Hematopoietic multipotent progenitor cell treated with erythropoietin and hydrocortisone succinate and interleukin-3 and kit ligand, for 4 days (in vitro differentiated cells): ENCODE results near the gene CLCN4.

ENCODE experiments used
- DNase-seq: peaks from one replicate; pipeline ENCODE4 v3.0.0-alpha.2; 2015

The CLCN4 gene

DNA sequence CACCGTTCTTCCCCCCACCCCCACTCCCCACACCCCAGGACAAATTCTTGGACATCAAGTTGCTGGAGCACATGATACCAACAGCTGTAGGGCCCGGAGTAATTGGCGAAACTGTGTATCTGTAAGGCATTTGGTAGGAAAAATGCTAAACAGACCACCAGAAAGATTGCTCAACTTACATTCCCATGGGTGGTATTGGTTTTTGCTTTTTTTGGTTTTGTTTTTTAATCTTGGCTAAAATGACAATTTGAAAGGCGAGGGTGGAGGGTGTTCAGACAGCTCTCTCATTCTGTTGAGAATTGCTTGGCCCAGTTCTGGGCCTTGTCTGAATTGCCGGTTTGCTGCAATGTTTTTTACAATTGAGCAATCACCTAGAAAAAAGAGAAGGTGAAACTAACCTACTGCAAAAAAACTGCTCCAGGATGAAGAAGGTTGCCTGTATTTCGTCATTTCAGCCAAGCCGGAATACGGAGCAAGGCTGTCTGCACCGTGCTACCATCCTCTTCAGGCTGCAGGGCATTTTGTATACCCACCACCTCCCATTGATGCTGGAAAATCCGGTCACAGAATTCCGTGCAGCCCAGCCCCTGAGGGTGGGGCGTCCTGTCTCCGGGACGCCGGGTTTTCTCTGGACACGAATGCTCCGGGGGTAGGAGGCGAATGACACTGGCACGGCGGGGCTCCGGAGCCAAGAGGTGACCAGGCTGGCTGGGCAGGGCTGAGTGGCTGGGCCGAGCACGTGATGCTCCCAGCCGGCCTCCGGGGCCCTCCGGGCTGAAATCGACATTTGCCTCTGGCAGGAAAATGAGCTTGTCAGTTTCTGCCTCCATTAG is at the start of gene CLCN4:
TSS of gene CLCN4 (plus strand) at position 777 of the 833 bp plus-strand sequence. CDS start 28,058 bp downstream, outside the sequence.
- peak; percentile 78 for DNase-seq

DNA sequence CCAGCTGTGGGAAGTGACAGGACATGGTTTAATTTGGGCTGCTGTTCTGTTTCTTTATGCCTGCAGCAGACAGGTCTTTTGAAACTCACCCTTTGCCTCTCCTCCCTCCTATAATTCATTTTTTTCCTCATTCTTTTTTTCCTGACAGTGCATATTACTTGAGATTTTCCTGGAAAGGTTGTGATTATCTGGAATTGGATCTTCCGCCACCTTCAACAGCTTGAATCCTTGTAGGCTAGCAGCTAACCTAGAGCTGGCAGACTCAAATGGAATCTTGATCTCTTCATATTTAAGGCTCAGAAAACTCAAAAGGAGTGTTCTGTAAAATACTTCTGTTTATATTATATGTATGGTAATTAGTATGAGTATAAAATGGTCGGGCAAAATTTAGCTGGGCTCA is 49.3 kb upstream of the CLCN4 start:
- no peak for DNase-seq

DNA sequence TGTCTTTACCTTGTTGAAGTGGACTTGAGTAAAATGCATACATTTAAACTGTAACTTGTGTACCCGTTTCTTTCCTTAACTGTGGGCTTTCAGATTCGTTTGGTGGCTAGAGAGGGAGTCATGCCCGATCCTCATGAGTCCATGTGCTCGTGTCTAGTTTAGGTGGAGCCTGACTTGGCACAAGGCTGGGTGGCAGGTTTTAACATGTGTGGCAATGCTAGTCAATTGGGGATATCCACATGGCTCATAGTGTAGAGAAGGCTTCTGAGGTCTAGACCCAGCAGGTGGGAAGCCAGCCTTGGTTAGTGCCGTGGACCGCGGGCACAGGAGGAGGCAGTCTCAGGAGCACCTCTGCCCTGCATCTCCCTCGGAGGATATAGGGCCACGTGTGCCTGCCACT is 48.5 kb upstream of the CLCN4 start:
- DNase-seq = no peak

DNA sequence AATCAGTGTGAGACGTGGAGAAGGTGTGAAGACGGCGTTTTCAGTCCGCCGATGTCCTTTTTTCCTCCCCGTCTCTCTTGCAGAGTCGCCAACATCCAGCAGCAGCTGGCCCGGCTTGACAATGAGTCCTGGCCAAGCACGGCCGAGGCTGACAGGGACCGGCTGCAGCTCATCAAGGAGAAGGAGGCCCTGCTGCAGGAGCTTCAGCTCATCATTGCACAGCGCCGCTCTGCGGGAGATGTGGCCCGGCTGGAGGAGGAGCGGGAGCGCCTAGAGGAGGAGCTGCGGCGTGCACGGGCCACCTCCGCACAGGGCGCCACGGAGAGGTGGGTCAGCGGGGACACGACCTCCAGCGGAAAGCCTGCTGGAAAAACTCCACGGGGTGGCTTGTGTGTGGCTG is 47.1 kb upstream of the CLCN4 start:
- DNase-seq = no peak

DNA sequence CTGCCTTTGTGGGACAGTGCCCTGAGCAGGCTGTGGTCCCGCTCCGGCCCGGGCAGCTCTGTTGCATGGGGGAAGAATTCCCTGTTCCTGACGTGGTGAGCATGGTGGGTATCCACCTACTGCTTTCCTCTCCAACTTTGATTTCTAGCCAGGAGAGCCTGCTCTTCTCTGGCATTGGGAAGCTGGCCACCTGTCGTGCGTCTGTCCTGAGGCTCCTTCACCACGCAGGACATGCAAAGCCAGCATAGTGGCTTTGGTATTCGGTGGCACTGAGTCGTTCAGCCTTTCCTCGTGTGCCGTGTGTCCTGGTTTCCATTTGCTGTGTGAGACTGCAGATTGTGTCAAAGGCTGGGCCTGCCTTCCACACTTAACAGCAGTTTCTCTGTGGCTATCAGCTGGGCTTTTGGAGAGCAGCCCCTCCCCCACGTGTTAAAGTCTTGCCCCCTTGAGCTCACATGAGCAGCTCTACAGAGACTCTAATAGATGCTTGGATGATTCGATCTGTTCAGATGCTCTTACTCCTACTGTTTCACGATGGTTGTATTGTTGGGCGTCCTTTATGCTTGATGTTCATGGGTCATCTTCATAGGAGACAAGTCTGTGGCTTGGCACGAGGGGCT is 46.3 kb upstream of the CLCN4 start:
- DNase-seq = peak; percentile 25

DNA sequence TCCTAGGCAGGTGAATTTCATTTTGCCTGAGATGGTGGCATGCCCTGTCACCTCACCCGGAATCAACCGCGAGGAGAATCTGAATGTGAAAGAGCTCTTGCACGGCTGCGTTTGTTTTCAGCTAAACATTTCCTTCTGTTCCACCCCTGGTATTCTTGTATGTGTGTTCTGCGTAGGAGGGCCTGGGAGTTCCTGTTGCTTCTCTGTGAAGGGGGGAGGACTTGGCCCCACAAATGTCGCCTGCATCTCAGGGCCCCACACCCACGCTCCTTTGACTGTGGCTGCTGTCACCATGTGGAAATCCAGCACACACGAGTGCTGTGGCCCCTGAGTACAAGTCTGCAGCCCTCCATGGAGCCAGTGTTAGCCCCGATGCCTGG is 45.8 kb upstream of the CLCN4 start:
- peak; percentile 69 for DNase-seq

DNA sequence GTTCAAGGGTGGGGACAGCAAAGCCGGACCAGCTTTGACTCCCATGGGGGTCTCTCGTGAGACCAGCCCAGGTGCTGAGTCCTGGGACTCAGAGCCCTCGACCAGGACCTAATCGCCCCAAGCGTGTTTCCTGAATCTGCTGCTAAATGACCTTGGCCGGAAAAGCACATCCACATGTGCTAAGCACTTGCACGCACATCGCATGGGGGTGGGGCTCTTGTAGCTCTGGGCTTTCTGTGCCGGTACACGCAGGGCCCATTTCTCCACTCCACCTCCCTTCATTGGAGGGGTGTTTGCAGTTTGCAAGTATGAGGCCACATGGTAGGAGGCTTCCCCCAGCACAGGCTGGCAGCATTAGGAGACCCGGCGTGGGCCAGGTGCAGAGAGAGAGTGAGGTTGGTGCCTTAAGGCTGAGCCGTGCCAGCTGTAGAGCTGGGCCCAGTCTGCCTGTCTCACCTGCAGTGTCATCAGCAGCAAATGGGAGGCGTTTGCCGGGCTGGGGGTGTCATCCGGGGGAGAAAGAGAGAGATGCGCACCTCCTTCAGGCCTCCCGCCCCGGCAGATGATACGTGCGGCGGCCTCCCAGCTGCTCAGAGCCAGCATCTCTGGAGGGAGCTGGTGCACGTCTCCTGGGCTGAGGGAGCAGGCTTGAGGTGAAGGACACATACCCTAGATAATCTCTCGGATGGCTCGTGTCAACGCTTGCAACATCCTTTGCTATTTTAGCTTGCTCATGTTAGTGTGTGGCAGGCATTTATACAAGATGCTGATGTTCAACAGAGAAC is 45.2 kb upstream of the CLCN4 start:
- peak; percentile 83 for DNase-seq

DNA sequence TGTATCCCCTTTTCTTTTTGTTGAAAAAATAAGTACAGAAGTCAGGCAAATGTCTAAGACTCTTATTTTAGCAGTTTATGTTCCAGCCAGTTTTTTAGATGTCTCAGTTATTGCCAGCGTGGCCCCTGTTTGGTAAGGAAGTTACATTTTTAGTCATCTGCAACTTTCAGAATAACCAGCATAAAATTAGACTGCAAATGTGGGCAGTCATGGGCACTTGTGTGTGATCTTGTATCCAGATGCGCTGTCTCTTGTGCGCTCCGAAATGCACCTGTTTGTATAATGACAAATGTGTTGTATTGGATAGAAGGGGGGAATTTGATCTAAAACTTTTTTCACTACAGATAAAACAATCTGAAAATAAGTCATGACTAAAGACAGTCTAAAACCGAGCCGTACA is 44.3 kb upstream of the CLCN4 start:
- DNase-seq = no peak

DNA sequence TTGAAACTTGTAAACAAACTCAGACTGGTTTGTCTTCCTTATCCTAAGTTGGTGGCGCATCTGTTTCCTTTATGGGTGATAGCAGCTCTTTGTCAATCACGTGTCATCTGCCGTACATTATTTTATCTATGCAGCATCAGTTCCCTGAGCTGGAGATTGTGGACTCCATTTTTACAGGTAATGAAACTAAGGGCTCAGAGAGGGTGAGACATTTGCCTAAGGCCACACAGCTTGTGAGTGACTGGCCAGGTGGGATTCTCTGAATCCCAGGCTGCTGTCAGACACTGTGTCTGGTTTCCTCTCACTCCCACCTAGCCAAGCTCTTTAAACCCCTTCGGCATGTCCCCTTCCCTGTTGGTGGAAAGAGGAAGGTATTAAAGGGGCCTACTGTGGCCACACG is 41.7 kb upstream of the CLCN4 start:
- no peak for DNase-seq

DNA sequence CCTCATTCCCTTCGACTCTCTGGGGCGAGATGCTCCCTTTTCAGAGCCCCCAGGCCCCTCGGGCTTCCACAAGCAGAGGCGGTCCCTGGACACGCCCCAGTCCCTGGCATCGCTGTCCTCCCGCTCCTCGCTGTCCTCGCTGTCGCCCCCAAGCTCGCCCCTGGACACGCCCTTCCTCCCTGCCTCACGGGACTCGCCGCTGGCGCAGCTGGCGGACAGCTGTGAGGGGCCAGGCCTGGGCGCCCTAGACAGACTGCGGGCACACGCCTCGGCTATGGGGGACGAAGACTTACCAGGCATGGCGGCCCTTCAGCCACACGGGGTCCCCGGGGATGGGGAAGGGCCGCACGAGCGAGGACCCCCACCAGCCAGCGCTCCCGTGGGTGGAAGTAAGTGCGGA is 39.5 kb upstream of the CLCN4 start:
- DNase-seq = no peak

DNA sequence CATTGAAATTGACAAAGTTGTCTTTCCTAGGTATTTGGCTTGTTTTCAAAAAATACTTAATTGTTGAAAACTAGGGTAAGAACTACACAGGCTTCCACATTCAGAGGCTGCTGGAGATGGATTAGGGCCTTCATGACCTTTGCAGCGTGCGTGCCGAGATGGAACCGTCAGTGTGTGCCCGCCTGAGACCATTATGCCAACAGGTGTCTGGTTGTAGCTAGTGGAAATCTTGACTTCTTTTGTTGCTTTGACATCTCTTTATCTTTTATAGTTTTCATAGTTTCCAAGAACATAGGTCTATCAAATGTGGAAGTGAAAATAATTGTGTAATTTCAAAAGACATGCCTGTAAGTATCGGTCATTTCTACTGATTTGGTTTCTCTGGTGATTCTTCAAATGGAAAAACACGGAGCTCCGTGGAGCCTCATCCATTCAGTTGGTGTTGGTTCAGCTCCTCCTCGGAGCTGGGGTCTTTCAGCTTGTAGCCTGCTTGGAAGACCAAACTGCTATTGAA is 38.9 kb upstream of the CLCN4 start:
- DNase-seq = no peak

DNA sequence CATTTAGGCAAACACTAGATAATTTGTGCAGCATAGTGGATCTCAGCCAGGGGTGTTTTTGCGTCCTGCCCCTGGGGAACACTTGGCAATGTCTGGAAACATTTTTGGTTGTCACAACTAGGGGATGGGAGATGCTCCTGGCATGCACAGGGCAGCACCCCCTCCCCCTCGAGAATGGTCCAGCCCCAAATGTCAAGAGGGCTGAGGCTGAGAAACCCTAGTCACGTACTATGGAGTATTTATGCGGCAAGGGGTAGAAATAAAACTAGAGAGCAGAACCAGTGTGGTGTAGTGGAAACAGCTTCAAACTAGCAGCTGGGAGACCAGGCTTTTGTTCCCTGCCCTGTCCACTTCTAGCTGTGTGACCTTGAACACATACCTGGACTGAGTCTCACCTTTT is 38.2 kb upstream of the CLCN4 start:
- DNase-seq = no peak

DNA sequence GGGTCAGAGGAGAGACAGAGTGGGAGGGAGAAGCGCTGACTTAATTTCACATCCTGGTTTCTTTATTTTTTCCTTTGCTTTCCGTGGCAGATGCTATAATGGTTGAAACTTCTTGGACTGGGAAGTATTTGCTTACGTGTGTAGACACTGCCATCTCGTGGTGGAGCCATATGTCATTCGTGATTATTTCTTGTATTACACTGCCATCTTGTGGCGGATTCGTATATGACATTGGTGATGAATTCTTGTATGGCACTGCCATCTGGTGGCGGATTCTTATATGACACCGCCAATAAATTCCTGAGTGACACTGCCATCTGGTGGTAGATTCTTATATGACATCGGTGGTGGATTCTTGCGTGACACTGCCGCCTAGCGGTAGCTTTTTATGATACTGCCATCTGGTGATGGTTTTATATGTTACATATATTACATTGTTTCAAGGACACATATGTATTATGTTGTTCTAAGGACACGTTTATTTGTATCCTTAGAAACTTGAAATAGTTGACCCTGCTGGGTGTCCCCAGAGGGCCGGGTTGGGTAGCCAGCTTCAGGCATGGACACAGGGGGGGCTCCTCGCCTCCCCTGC is 37.3 kb upstream of the CLCN4 start:
- DNase-seq = peak; percentile 82

DNA sequence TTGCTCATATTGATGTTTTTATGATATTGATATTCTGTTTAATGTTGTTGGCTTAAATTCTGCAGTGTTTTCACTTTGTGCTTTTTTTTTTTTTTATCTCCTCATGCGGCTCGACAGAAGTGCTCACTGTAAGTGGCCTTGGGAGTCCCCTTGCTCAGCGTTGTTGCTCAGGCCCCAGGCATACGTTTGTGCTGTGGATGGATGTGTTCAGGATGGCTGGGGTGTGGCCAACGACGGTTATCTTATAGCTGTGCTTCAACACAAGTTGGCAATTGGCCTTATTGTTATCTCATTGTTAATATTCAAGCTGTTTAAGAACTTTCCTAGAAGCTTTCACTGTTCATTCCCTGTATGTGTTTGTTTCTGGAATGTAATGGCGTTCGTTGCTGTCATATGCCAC is 36.4 kb upstream of the CLCN4 start:
- peak; percentile 72 for DNase-seq

DNA sequence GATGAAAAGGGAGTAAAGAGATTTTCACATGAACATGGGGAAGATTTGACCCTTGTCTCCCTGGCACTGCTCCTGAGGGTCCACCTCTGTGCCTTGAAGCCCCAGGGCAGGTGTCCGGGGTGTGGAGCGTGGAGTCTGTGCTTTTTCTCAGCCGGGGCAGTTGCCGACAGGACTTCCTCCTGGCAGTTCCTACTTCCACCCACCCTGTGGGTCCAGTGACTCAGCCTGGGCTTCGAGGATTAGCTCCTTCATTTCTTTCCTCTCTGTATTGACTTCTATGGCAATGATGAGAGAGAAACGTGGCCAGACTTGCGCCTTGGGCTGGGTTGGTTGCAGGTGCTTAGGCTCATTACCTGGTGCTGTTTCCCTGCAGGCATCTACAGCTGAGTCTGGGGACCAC is 35.9 kb upstream of the CLCN4 start:
- DNase-seq = no peak

DNA sequence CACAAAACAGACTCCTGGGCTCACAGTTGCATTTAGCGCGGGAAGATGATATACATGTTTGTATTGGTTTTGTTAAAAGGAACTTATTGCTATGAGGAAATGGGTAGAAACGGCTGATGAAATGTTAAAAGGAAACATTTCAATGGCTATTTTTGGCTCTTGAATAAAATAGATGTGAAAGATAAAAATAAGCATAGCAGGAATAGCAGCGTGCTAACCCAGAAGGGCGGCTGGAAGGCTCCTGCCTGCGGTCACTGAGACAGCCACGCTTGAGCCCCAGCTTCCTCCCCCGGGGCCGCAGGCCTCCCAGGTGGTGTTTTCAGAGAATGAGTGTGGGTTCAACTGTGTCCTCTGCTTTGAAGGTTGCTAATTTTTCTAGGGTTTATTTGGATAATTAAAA is 35.0 kb upstream of the CLCN4 start:
- peak; percentile 83 for DNase-seq

DNA sequence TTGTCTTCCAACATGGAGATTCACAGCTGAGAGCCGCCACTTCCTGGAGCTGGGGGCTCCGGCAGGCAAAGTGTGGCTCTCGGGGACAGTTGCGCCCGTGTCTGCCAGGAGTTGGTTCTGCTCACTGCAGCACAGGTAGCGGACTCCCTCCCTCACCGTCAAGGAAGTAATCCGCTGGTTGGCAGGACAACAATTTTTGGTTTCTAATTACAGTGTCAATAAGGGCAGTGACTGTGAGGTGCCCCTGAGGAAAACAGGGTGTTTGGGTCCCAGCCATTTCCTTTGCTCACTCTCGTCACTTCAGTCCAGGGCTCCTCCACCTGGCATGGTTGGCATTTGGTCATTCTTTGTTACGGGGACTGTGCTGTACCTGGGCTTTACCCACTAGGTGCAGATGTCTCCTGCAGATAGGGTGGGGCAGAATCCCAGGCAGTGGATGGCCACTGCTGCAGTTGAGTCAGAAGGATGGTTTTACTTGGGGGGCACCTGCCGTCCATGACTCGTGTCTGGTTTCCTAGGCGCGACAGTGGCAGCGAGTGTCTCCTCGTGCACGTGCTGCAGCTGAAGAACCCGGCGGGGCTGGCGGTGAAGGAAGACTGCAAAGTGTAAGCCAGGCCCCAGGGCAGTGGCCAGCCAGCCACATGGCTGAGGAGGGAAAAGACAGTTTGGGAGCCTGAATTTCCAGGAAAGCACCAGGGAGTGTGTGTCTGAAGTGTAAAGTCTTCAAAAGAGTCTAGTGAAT is 32.1 kb upstream of the CLCN4 start:
- DNase-seq = no peak

DNA sequence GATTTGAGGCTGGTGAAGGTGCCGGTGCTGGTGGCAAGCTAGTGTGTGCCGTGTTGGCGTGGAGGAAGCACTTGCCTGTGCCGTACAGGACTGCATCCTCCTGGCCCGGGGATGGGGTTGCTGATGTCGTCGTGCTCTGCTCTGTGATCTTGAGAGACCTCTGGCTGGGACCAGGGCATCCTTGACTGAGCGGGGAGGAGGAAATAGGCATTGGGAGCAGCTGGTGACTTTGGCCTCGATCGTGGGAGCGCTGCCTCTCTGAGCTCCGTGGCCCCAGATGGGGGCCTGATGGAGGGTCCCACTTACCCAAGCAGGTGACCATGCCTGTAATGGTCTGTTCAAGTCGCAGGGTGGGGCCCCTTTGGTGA is 31.5 kb upstream of the CLCN4 start:
- no peak for DNase-seq

DNA sequence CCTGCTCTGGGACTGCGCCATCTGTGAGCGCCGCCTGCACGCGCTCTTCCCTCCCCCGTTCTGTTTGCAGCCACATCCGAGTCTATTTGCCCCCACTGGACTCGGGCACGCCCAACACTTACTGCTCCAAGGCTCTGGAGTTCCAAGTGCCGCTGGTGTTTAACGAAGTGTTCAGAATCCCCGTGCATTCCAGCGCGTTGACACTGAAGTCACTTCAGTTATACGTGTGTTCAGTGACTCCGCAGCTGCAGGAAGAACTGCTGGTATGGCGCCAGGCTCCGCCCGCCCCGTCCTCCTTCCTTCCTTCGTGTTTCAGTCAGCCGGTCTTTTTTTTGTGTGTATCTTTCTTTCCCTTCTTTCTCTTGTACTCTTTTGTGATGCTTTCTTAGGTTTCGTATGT is 30.7 kb upstream of the CLCN4 start:
- DNase-seq = no peak

DNA sequence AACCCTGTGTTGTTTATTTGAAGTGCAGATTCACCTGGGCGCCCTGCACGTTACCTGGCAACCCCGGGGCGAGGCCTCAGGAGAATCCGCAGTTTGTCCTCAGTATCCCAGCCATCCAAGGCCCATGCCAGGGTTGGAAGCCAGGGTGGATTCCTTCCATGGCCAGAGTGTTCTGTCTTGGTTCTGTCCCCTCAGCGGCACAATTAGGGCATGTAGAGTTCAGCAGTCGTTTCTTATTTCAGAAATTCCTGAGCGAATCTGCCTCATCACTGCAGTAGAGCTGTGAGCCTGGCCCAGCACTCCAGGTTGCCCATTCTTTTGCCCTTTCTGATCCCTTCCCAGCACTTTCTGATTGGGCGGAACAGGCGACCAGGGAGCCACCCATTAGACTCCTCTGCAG is 29.9 kb upstream of the CLCN4 start:
- no peak for DNase-seq

DNA sequence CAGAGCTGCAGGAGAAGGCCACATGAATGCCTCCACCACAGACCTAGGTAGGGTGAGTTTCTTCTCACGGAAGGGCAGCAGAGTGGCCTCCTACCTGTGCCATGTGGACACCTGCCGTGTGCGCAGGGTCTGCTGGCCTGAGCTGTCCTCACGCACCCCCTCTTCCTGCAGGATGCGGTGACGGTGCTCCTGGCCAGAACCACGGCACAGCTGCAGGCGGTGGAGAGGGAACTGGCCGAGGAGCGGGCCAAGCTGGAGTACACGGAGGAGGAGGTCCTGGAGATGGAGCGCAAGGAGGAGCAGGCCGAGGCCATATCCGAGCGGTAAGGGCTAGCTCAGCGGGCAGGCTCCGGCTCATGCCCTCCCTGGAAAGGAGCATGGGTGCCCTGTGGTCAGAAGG is 28.4 kb upstream of the CLCN4 start:
- no peak for DNase-seq

DNA sequence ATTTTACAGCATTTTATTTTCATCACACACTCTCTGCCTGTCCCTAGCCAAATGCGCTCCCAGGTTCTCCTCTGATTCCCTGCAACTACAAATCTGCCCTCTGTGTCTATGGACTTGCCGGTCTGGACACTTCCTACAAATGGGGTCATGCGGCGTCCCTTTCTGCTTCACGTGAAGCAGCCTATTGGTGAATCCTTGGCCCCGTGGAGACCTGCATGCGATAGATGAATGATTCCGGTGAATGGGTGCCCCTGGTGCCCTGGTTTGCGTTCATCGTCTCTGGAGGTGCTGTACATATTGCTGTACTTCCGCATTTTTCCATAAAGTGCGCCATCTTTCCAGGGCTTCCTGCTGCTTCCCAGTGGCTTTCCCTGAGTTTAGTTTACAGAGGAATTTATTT is 27.5 kb upstream of the CLCN4 start:
- DNase-seq = no peak

DNA sequence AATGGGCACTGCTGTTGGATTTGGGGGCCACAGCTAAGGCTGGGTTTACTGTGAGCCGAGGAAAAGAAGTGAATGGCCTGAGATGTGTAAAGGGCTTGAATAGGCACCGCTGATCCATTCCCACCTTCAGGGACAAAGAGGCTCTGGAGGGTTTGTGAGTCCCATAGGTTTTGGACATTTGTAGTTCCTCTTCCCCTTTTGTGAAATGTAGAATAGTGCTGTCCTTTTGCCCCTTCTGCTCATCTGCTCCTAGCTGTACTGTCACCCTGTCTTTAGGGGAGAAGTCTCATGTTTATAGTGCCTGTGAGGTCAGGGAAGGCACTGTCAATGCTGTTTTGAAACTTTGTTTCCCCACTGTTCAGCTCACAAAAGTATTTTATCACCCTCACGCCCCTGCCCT is 26.4 kb upstream of the CLCN4 start:
- no peak for DNase-seq
